HCT116 (cell line): ENCODE results near the gene GSG1L. TPM values are rescaled to one million over a fixed set of nuclear protein-coding genes. Genes with fewer than 3 reads are reported as not detected.

ENCODE experiments used
- ATAC-seq: fragments of 200-7000 bp; cut with Tn5 transposase; 2 replicates; pipeline ENCODE4 v1.9.1; 2020; ENCODE audit warnings: mild to moderate bottlenecking, moderate library complexity
- BruUV-seq: library from RNA; stranded (reverse); fragments of 400-500 nt; replicated peaks from 2 replicates; lab custom pipeline; 2021; lab: Mats Ljungman, UMichigan
- CTCF ChIA-PET: fragments of 300-600 bp; sonication (Branson Sonifier 250); formaldehyde crosslinking; loops from one replicate; lab custom pipeline; 2021; ENCODE audit warnings: antibody characterized with exemption; lab: Charles Lee
- POLR2A ChIA-PET: fragments of 300-600, 350-600 bp; sonication (Branson Sonifier 250); formaldehyde crosslinking; loops from one replicate; lab custom pipeline; 2021; ENCODE audit warnings: antibody characterized with exemption; lab: Charles Lee
- RAD21 ChIA-PET, 2 experiments: fragments of 300-600 bp; sonication (Branson Sonifier 250); formaldehyde crosslinking; loops; one replicate each; lab custom pipeline; 2023; ENCODE audit warnings: low total read pairs in 2 of 2; ENCODE audit not compliant: uncharacterized antibody in 2 of 2, unreplicated experiment in 2 of 2, low non-redundant PET in 1 of 2; lab: Charles Lee
- DNase-seq: peaks from one replicate; pipeline ENCODE4 v3.0.0-alpha.2; 2010; ENCODE audit warnings: low read depth, low spot score
- H2AFZ ChIP-seq: fragments of 200-600 bp; shearing (Covaris generic), sonication (generic); 2 replicates; pipeline ENCODE4 v1.6.1; 2017; ENCODE audit warnings: low read depth, mixed run types, mixed read lengths, antibody characterized with exemption, low read length; ENCODE audit not compliant: poor library complexity, severe bottlenecking
- H3K27ac ChIP-seq: 2 replicates; pipeline ENCODE4 v1.5.1; 2012; ENCODE audit warnings: low read depth, low read length
- H3K27me3 ChIP-seq: fragments of 200-600 bp; sonication (generic); 2 replicates; pipeline ENCODE4 v1.6.1; 2016; ENCODE audit warnings: mixed run types, low read length, mixed read lengths; ENCODE audit not compliant: insufficient read depth
- H3K36me3 ChIP-seq, 2 experiments: fragments of 200-500 bp in 1 of 2; fragments of 200-600 bp in 1 of 2; sonication (Bioruptor generic) in 1 of 2; sonication (generic) in 1 of 2; 2 replicates each; pipeline versions ENCODE4 v1.5.1 to v1.6.1; 2014 to 2016; ENCODE audit warnings: low read length in 2 of 2, inconsistent platforms in 1 of 2, mixed read lengths in 1 of 2, mixed run types in 1 of 2; ENCODE audit not compliant: insufficient read depth in 2 of 2, control insufficient read depth in 1 of 2
- H3K4me1 ChIP-seq, 2 experiments: fragments of 200-600 bp in 1 of 2; sonication (generic) in 1 of 2; 2 replicates each; pipeline versions ENCODE4 v1.5.1 to v1.6.1; 2012 to 2017; ENCODE audit warnings: low read length in 2 of 2, inconsistent platforms in 1 of 2, mild to moderate bottlenecking in 1 of 2, mixed read lengths in 1 of 2, mixed run types in 1 of 2, moderate library complexity in 1 of 2; ENCODE audit not compliant: insufficient read depth in 2 of 2, control insufficient read depth in 1 of 2
- H3K4me2 ChIP-seq: fragments of 200-600 bp; sonication (generic); 2 replicates; pipeline ENCODE4 v1.6.1; 2017; ENCODE audit warnings: mixed run types, low read length, mixed read lengths
- H3K4me3 ChIP-seq, 2 experiments: fragments of 200-600 bp in 1 of 2; sonication (generic) in 1 of 2; replicated peaks in 1 of 2; 2 replicates each; pipeline ENCODE4 v1.5.1; 2011 to 2016; ENCODE audit warnings: low read length in 2 of 2, control low read depth in 1 of 2, low read depth in 1 of 2, mild to moderate bottlenecking in 1 of 2, mixed read lengths in 1 of 2, mixed run types in 1 of 2
- H3K79me2 ChIP-seq: fragments of 200-600 bp; sonication (generic); 2 replicates; pipeline ENCODE4 v1.6.1; 2017; ENCODE audit warnings: mild to moderate bottlenecking, mixed run types, low read length, moderate library complexity, mixed read lengths; ENCODE audit not compliant: insufficient read depth
- H3K9ac ChIP-seq: fragments of 200-600 bp; sonication (generic); 2 replicates; pipeline ENCODE4 v1.6.1; 2016; ENCODE audit warnings: low read length, mixed read lengths
- H3K9me2 ChIP-seq: fragments of 200-600 bp; sonication (generic), shearing (Covaris generic); 2 replicates; pipeline ENCODE4 v1.6.1; 2017; ENCODE audit warnings: mixed run types, mild to moderate bottlenecking, moderate library complexity; ENCODE audit not compliant: insufficient read depth
- H3K9me3 ChIP-seq, 2 experiments: fragments of 200-500 bp in 1 of 2; fragments of 200-600 bp in 1 of 2; sonication (Bioruptor generic) in 1 of 2; sonication (generic) in 1 of 2; 2 replicates each; pipeline ENCODE4 v1.6.1; 2014 to 2017; ENCODE audit warnings: low read length in 2 of 2, mixed read lengths in 2 of 2, inconsistent platforms in 1 of 2, low read depth in 1 of 2, mild to moderate bottlenecking in 1 of 2, mixed run types in 1 of 2, moderate library complexity in 1 of 2; ENCODE audit not compliant: control insufficient read depth in 1 of 2, insufficient read depth in 1 of 2
- H4K20me1 ChIP-seq: fragments of 200-600 bp; sonication (generic), shearing (Covaris generic); 2 replicates; pipeline ENCODE4 v1.6.1; 2017; ENCODE audit warnings: mixed run types, mild to moderate bottlenecking, moderate library complexity; ENCODE audit not compliant: insufficient read depth
- ATF3 ChIP-seq: IDR thresholded peaks from 2 replicates; pipeline ENCODE4 v1.6.1; 2012
- CBX3 ChIP-seq: IDR thresholded peaks from 2 replicates; pipeline ENCODE4 v1.6.1; 2012; ENCODE audit warnings: low read depth
- CEBPB ChIP-seq: IDR thresholded peaks from 2 replicates; pipeline ENCODE4 v1.6.1; 2012; ENCODE audit warnings: low read depth
- EZH2 ChIP-seq: fragments of 200-600 bp; sonication (generic); IDR thresholded peaks from 2 replicates; pipeline ENCODE4 v1.6.1; 2017; ENCODE audit warnings: antibody characterized with exemption, mixed run types
- FOSL1 ChIP-seq: IDR thresholded peaks from 2 replicates; pipeline ENCODE4 v1.6.1; 2012; ENCODE audit warnings: low read depth
- POLR2AphosphoS5 ChIP-seq: IDR thresholded peaks from 2 replicates; pipeline ENCODE4 v1.6.1; 2011; ENCODE audit warnings: mild to moderate bottlenecking, low read depth, low read length, moderate library complexity
- TCF7L2 ChIP-seq: IDR thresholded peaks from 2 replicates; pipeline ENCODE4 v1.7.0; 2011; ENCODE audit warnings: borderline replicate concordance, inconsistent platforms; ENCODE audit not compliant: insufficient read depth, insufficient read length; ENCODE audit errors: extremely low read depth
- intact Hi-C: fragments of 100-400 bp; cut with micrococcal nuclease; formaldehyde crosslinking; loops from 2 replicates; pipeline ENCODE4 v1.10.0; 2022
- total RNA-seq: library from RNA; stranded (reverse); gene quantifications from one replicate; pipeline ENCODE4 v1.2.1, GENCODE V29; 2021; ENCODE audit not compliant: unreplicated experiment
- TF ChIP-seq, protein P1 (sequence below): IDR thresholded peaks from 2 replicates; pipeline ENCODE4 v1.6.1; 2011; ENCODE audit warnings: mild to moderate bottlenecking, low read length, moderate library complexity; ENCODE audit not compliant: insufficient replicate concordance; ENCODE audit errors: extremely low read depth
- TF ChIP-seq, protein P2 (sequence below): IDR thresholded peaks from 2 replicates; pipeline ENCODE4 v1.6.1; 2012; ENCODE audit warnings: low read depth

GSG1L gene
- total RNA-seq, 1 experiment from 2014 or later: not detected

DNA sequence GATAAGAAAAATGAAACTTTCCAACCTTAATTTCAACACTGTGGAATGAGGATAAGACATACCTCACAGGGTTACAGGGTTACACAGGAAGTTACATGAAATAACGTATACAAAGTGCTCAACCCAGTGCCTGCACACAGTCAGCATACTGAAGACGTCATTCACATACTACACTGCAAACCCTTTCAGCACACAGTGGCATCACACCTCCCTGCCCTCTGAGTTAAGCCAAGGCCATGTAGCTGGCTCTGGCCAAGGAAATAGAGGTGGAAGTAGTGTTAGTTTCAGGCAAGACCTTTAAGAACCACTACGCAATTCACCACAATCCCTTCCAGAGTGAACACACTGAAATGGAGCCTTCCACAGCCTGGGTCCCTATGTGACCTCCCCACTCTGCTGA, 46.6 kb upstream of the GSG1L start (continued):
- TF ChIP-seq FOSL1: no peak
- no peak for TF ChIP-seq TCF7L2
- TF ChIP-seq CEBPB: no peak
- no peak for TF ChIP-seq EZH2
- TF ChIP-seq, all 23 proteins: peak for 0

DNA sequence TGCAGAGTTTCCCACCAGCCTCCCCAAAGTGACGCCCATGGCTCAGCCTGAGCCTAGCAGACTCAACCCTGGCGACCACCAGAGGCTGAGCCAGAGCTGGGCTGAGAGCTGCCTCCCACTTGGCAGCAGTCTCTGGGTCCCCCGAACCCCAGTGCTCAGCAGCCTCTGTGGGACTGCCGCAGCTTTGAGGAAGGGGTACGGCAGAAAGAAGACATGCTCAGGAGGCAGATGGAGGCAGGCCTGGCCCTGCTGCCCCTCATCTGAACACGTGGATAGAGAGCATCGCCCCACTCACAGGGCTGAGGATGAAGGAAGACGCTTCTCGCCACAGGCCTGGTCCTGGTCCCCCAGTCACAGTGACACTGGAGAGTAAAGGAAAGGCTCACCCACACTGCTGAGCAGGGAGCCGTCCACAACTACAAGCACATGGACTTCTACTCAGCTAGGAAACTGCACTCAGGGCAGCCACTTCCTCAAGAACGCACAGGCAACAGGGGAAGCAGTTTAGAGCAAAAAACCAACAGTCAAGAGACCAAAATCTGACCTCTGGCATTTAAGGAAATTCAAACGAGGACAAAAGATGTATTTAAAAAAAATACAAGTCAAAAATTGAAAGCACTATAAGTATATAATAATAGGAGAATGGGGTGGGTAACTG, 45.2 kb upstream of the GSG1L start:
- Histone ChIP-seq H3K79me2 (peaks cover 49% of the 10 kb centered on the region), H3K9me2 (no peaks in the 10 kb centered on the region), H2AFZ (no peak overlapping the region), H3K9me3 (no peaks in the 10 kb centered on the region), H3K4me3 (no peak overlapping the region), H4K20me1 (no peaks in the 10 kb centered on the region), H3K4me2 (no peak overlapping the region), H3K36me3 (peaks cover 70 to 81% of the 10 kb centered on the region in 2 experiments), H3K9ac (no peak overlapping the region), H3K27ac (no peak overlapping the region), H3K4me1 (no peaks in the 10 kb centered on the region), H3K27me3 (no peaks in the 10 kb centered on the region)
- DNase-seq (no peak), ATAC-seq (no peak)
- ChIA-PET CTCF (no interaction called here), RAD21 (no interaction called here), POLR2A (no interaction called here)
- TF ChIP-seq, protein P1, sequence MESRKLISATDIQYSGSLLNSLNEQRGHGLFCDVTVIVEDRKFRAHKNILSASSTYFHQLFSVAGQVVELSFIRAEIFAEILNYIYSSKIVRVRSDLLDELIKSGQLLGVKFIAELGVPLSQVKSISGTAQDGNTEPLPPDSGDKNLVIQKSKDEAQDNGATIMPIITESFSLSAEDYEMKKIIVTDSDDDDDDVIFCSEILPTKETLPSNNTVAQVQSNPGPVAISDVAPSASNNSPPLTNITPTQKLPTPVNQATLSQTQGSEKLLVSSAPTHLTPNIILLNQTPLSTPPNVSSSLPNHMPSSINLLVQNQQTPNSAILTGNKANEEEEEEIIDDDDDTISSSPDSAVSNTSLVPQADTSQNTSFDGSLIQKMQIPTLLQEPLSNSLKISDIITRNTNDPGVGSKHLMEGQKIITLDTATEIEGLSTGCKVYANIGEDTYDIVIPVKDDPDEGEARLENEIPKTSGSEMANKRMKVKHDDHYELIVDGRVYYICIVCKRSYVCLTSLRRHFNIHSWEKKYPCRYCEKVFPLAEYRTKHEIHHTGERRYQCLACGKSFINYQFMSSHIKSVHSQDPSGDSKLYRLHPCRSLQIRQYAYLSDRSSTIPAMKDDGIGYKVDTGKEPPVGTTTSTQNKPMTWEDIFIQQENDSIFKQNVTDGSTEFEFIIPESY: no peak
- no peak for TF ChIP-seq ATF3
- no peak for TF ChIP-seq TCF7L2
- no peak for TF ChIP-seq CBX3
- TF ChIP-seq, protein P2, sequence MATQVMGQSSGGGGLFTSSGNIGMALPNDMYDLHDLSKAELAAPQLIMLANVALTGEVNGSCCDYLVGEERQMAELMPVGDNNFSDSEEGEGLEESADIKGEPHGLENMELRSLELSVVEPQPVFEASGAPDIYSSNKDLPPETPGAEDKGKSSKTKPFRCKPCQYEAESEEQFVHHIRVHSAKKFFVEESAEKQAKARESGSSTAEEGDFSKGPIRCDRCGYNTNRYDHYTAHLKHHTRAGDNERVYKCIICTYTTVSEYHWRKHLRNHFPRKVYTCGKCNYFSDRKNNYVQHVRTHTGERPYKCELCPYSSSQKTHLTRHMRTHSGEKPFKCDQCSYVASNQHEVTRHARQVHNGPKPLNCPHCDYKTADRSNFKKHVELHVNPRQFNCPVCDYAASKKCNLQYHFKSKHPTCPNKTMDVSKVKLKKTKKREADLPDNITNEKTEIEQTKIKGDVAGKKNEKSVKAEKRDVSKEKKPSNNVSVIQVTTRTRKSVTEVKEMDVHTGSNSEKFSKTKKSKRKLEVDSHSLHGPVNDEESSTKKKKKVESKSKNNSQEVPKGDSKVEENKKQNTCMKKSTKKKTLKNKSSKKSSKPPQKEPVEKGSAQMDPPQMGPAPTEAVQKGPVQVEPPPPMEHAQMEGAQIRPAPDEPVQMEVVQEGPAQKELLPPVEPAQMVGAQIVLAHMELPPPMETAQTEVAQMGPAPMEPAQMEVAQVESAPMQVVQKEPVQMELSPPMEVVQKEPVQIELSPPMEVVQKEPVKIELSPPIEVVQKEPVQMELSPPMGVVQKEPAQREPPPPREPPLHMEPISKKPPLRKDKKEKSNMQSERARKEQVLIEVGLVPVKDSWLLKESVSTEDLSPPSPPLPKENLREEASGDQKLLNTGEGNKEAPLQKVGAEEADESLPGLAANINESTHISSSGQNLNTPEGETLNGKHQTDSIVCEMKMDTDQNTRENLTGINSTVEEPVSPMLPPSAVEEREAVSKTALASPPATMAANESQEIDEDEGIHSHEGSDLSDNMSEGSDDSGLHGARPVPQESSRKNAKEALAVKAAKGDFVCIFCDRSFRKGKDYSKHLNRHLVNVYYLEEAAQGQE: no peak
- no peak for TF ChIP-seq POLR2AphosphoS5
- intact Hi-C loops: no loop called here
- no TSS peak for BruUV-seq
